Measurements from ENCODE around the gene OR1M1. TPM values are rescaled to one million over a fixed set of nuclear protein-coding genes. Genes with fewer than 3 reads are reported as not detected.
"Not testable (repeated sequence)": the region's sequence is repeated elsewhere in the genome, so short reads cannot be mapped to it uniquely, and the experiment has no call there.

OR1M1 gene
- total RNA-seq: not detected

GRCh38 chr19:9086761-9087160, at the start of gene OR1M1:
Gene OR1M1 (plus strand): TSS chr19:9087061. CDS start chr19:9093245, 6,184 bp downstream.
- H3K27ac Mint-ChIP-seq: no peak within 1 kb of the TSS
- no peaks in the 10 kb centered on the region for H3K9me3 Mint-ChIP-seq
- DNase-seq (ENCODE audit: low spot score) (no peak), ATAC-seq (no peak)
- H3K4me3 Mint-ChIP-seq: no peak within 1 kb of the TSS
- no peaks in the 10 kb centered on the region for H3K4me1 Mint-ChIP-seq (ENCODE audit: low read depth in 2 of 2)
- H3K27me3 Mint-ChIP-seq: peaks cover 0 to 24% of the 10 kb centered on the region in 2 donors
- H3K36me3 Mint-ChIP-seq: no peaks in the 10 kb centered on the region

DNA sequence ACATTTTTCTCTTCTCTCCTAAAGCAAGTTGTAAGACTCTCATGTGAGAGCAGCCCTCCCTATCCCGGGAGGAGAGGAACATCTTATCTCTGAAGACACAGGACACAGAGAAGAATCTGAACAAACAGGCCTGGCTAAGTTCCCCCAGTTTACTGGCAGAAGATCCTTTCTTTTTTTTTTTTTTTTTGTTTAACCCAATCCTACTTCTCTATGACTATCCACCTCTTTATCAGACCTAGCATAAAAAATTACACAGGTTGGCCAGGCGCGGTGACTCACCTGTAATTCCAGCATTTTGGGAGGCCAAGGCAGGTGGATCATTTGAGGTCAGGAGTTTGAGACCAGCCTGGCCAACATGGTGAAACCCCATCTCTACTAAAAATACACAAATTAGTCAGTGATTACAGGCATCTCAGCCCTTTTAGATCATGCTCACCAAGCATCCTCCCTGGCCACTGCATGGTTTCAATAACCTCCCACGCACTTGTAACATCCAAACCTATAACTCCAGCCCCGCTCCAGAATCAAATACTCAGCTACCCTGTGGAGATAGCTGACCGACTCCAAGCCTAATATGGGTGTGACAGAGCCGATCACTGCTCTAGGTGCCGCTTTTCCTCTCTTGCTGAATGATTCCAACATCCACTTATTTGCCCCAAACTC, 49.3 kb upstream of the OR1M1 start:
- no peaks in the 10 kb centered on the region for H3K36me3 Mint-ChIP-seq

DNA sequence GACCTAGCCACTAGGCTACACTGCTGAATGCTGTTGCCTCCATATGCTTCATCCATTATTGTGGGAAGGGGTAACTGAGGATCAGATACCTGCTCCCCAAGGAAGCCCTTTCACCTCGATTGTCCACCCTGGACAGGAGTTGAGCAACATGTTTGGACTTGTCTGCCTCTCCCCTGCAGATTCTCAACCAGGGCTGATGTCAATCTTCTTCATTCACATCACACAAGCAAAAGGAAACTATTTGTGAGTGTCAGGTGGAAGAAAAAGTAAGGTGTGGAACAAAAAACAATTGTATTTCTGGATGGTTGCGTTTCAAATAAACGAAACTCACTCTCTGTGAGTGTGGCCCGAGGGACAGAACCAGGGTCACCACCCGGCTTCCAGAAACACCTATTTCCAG, 47.1 kb upstream of the OR1M1 start:
- no peaks in the 10 kb centered on the region for H3K4me1 Mint-ChIP-seq (ENCODE audit: low read depth in 2 of 2)
- peaks cover 9 to 24% of the 10 kb centered on the region in 2 donors for H3K27me3 Mint-ChIP-seq
- H3K4me3 Mint-ChIP-seq: no peak overlapping the region
- ATAC-seq (no peak), DNase-seq (ENCODE audit: low spot score) (no peak)
- no peaks in the 10 kb centered on the region for H3K36me3 Mint-ChIP-seq
- no peak overlapping the region for H3K27ac Mint-ChIP-seq
- H3K9me3 Mint-ChIP-seq: no peaks in the 10 kb centered on the region

More for the DNA sequence above, 49.3 kb upstream of the OR1M1 start:
- DNase-seq (ENCODE audit: low spot score) (no peak), ATAC-seq (no peak)
- peaks cover 7 to 22% of the 10 kb centered on the region in 2 donors for H3K27me3 Mint-ChIP-seq
- no peak overlapping the region for H3K4me3 Mint-ChIP-seq
- H3K27ac Mint-ChIP-seq: no peak overlapping the region
- H3K9me3 Mint-ChIP-seq: no peaks in the 10 kb centered on the region
- H3K4me1 Mint-ChIP-seq (ENCODE audit: low read depth in 2 of 2): no peaks in the 10 kb centered on the region

GRCh38 chr19:9040131-9040530, 46.7 kb upstream of the OR1M1 start:
- H3K9me3 Mint-ChIP-seq: no peaks in the 10 kb centered on the region
- ATAC-seq (no peak), DNase-seq (ENCODE audit: low spot score) (no peak)
- no peak overlapping the region for H3K4me3 Mint-ChIP-seq
- no peaks in the 10 kb centered on the region for H3K4me1 Mint-ChIP-seq (ENCODE audit: low read depth in 2 of 2)
- H3K27me3 Mint-ChIP-seq: peaks cover 9 to 24% of the 10 kb centered on the region in 2 donors
- H3K36me3 Mint-ChIP-seq: no peaks in the 10 kb centered on the region
- no peak overlapping the region for H3K27ac Mint-ChIP-seq

- peaks cover 9 to 28% of the 10 kb centered on the region in 2 donors for H3K27me3 Mint-ChIP-seq
- no peaks in the 10 kb centered on the region for H3K9me3 Mint-ChIP-seq
- DNase-seq (ENCODE audit: low spot score) (no peak), ATAC-seq (no peak)
- no peaks in the 10 kb centered on the region for H3K36me3 Mint-ChIP-seq
- no peak overlapping the region for H3K4me3 Mint-ChIP-seq
- H3K27ac Mint-ChIP-seq: no peak overlapping the region
- no peaks in the 10 kb centered on the region for H3K4me1 Mint-ChIP-seq (ENCODE audit: low read depth in 2 of 2)
Observed at GRCh38 chr19:9041023-9041422, 45.8 kb upstream of the OR1M1 start.

DNA sequence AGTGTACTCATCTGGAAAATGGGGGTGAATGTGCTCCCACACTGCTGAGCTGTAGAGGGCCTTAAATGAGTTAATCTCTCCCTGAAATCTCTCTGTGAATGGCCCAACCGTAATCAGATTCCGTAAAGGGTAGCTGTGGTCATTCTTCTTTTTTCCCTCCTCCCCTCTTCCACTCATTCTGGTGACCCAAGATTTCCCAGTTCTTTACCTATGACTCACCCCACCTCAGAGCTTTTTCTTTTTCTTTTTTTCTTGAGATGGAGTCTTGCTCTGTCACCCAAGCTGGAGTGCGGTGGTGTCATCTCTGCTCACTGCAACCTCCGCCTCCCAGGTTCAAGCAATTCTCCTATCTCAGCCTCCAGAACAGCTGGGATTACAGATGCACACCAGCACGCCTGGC, 43.3 kb upstream of the OR1M1 start:
- Mint-ChIP-seq H3K36me3 (no peaks in the 10 kb centered on the region), H3K4me1 (ENCODE audit: low read depth in 2 of 2) (no peaks in the 10 kb centered on the region), H3K9me3 (no peaks in the 10 kb centered on the region), H3K4me3 (no peak overlapping the region), H3K27ac (no peak overlapping the region), H3K27me3 (peaks cover 13 to 22% of the 10 kb centered on the region in 2 donors)
- DNase-seq (ENCODE audit: low spot score) (no peak), ATAC-seq (no peak)

GRCh38 chr19:9044449-9044848, 42.4 kb upstream of the OR1M1 start:
- H3K36me3 Mint-ChIP-seq: no peaks in the 10 kb centered on the region
- H3K9me3 Mint-ChIP-seq: no peaks in the 10 kb centered on the region
- DNase-seq (ENCODE audit: low spot score): no peak
- no peak overlapping the region for H3K27ac Mint-ChIP-seq
- no peaks in the 10 kb centered on the region for H3K4me1 Mint-ChIP-seq (ENCODE audit: low read depth in 2 of 2)
- H3K27me3 Mint-ChIP-seq: peaks cover 13 to 22% of the 10 kb centered on the region in 2 donors
- H3K4me3 Mint-ChIP-seq: no peak overlapping the region
- no peak for ATAC-seq

GRCh38 chr19:9046694-9047093, 40.2 kb upstream of the OR1M1 start:
- H3K4me3 Mint-ChIP-seq: no peak overlapping the region
- no peaks in the 10 kb centered on the region for H3K9me3 Mint-ChIP-seq
- H3K36me3 Mint-ChIP-seq: no peaks in the 10 kb centered on the region
- no peak overlapping the region for H3K27ac Mint-ChIP-seq
- H3K27me3 Mint-ChIP-seq: peaks cover 16% of the 10 kb centered on the region in 2 donors
- H3K4me1 Mint-ChIP-seq (ENCODE audit: low read depth in 2 of 2): no peaks in the 10 kb centered on the region
- DNase-seq (ENCODE audit: low spot score) (no peak), ATAC-seq (no peak)

- Mint-ChIP-seq H3K9me3 (no peaks in the 10 kb centered on the region), H3K27me3 (peaks cover 6 to 7% of the 10 kb centered on the region in 2 donors), H3K36me3 (no peaks in the 10 kb centered on the region), H3K4me3 (no peak overlapping the region), H3K4me1 (ENCODE audit: low read depth in 2 of 2) (no peaks in the 10 kb centered on the region), H3K27ac (no peak overlapping the region)
- DNase-seq (ENCODE audit: low spot score) (no peak), ATAC-seq (no peak)
Observed at GRCh38 chr19:9052894-9053293, 34.0 kb upstream of the OR1M1 start.

DNA sequence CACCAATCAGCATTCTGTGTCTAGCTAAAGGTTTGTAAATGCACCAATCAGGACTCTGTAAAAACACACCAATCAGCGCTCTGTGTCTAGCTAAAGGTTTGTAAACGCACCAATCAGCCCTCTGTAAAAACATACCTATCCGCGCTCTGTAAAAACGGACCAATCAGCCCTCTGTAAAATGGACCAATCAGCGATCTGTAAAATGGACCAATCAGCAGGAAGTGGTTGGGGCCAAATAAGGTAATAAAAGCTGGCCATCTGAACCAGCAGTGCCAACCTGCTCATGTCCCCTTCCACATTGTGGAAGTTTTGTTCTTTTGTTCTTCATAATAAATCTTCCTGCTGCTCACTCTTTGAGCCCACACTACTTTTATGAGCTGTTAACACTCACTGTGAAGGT, 33.2 kb upstream of the OR1M1 start:
- H3K4me1 Mint-ChIP-seq (ENCODE audit: low read depth in 2 of 2); H3K27ac Mint-ChIP-seq; DNase-seq (ENCODE audit: low spot score); ATAC-seq; H3K36me3 Mint-ChIP-seq; H3K9me3 Mint-ChIP-seq; H3K27me3 Mint-ChIP-seq; H3K4me3 Mint-ChIP-seq: not testable (repeated sequence)

DNA sequence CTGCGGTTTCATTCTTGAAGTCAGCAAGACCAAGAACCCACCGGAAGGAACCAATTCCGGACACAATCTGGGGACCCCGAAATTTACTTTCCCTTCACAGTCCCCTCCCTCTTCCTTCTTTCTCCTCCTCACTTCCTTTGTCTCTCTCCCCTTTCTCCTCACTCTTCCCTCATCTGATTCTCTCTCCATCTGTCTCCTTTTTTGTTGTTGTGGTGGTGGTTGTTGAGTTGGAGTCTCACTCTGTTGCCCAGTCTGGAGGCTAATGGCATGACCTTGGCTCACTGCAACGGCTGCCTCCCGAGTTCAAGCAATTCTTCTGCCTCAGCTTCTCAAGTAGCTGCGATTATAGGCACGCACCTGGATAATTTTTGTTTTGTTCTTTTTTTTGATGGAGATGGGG, 32.7 kb upstream of the OR1M1 start:
- Mint-ChIP-seq H3K9me3 (no peaks in the 10 kb centered on the region), H3K27me3 (peaks cover 7% of the 10 kb centered on the region in 2 donors), H3K4me3 (no peak overlapping the region), H3K36me3 (no peaks in the 10 kb centered on the region), H3K4me1 (ENCODE audit: low read depth in 2 of 2) (no peaks in the 10 kb centered on the region), H3K27ac (no peak overlapping the region)
- ATAC-seq: no peak
- DNase-seq (ENCODE audit: low spot score): no peak

GRCh38 chr19:9054765-9055164, 32.1 kb upstream of the OR1M1 start:
- H3K4me3 Mint-ChIP-seq: no peak overlapping the region
- H3K9me3 Mint-ChIP-seq: no peaks in the 10 kb centered on the region
- H3K27me3 Mint-ChIP-seq: peaks cover 7% of the 10 kb centered on the region in 2 donors
- H3K4me1 Mint-ChIP-seq (ENCODE audit: low read depth in 2 of 2): no peaks in the 10 kb centered on the region
- H3K36me3 Mint-ChIP-seq: no peaks in the 10 kb centered on the region
- no peak for DNase-seq (ENCODE audit: low spot score)
- ATAC-seq: no peak
- no peak overlapping the region for H3K27ac Mint-ChIP-seq

GRCh38 chr19:9056131-9056530, 30.7 kb upstream of the OR1M1 start:
- H3K9me3 Mint-ChIP-seq; H3K4me1 Mint-ChIP-seq (ENCODE audit: low read depth in 2 of 2); H3K27me3 Mint-ChIP-seq; ATAC-seq; H3K4me3 Mint-ChIP-seq; H3K36me3 Mint-ChIP-seq; DNase-seq (ENCODE audit: low spot score); H3K27ac Mint-ChIP-seq: not testable (repeated sequence)

GRCh38 chr19:9057505-9058258, 29.2 kb upstream of the OR1M1 start:
- no peak for DNase-seq (ENCODE audit: low spot score)
- no peaks in the 10 kb centered on the region for H3K36me3 Mint-ChIP-seq
- no peak for ATAC-seq
- H3K4me1 Mint-ChIP-seq (ENCODE audit: low read depth in 2 of 2): no peaks in the 10 kb centered on the region
- H3K4me3 Mint-ChIP-seq: no peak overlapping the region
- no peak overlapping the region for H3K27ac Mint-ChIP-seq
- no peaks in the 10 kb centered on the region for H3K9me3 Mint-ChIP-seq
- H3K27me3 Mint-ChIP-seq: peaks cover 4 to 9% of the 10 kb centered on the region in 2 donors
